WTC11 (cell line): ENCODE data around the gene SDE2.

Experiments used
- ATF1 ChIP-seq: sonication (generic); formaldehyde crosslinking; IDR thresholded peaks from 2 replicates; pipeline ENCODE4 v1.8.1; 2023; ENCODE audit warnings: mild to moderate bottlenecking, moderate library complexity, missing genetic modification reagents
- CREB1 ChIP-seq: sonication (generic); formaldehyde crosslinking; IDR thresholded peaks from 2 replicates; pipeline ENCODE4 v1.8.0; 2023; ENCODE audit warnings: mild to moderate bottlenecking, missing genetic modification reagents
- EMX1 ChIP-seq: fragments of 250-450 bp; sonication (Bioruptor Pico); IDR thresholded peaks from 2 replicates; pipeline ENCODE4 v1.8.0; 2021; ENCODE audit warnings: mild to moderate bottlenecking
- FOXJ3 ChIP-seq: sonication (generic); formaldehyde crosslinking; IDR thresholded peaks from 2 replicates; pipeline ENCODE4 v1.9.0; 2021; ENCODE audit warnings: missing genetic modification reagents, mild to moderate bottlenecking, borderline replicate concordance
- GABPB1 ChIP-seq: sonication (generic); formaldehyde crosslinking; IDR thresholded peaks from 2 replicates; pipeline ENCODE4 v1.8.1; 2023; ENCODE audit warnings: mild to moderate bottlenecking, missing genetic modification reagents
- JUN ChIP-seq: sonication (generic); formaldehyde crosslinking; IDR thresholded peaks from 2 replicates; pipeline ENCODE4 v1.8.0; 2023; ENCODE audit warnings: mild to moderate bottlenecking, missing genetic modification reagents
- NFE2L1 ChIP-seq: sonication (generic); formaldehyde crosslinking; IDR thresholded peaks from 2 replicates; pipeline ENCODE4 v1.8.1; 2023; ENCODE audit warnings: missing genetic modification reagents
- SP1 ChIP-seq: sonication (generic); formaldehyde crosslinking; conservative IDR thresholded peaks from 2 replicates; pipeline ENCODE4 v1.8.1; 2022; ENCODE audit warnings: missing genetic modification reagents
- ZNF671 ChIP-seq: fragments of 250-450 bp; sonication (Bioruptor Pico); IDR thresholded peaks from 2 replicates; pipeline ENCODE4 v1.8.0; 2021; ENCODE audit warnings: mild to moderate bottlenecking
- TF ChIP-seq, protein P1 (sequence below): fragments of 200-600 bp; IDR thresholded peaks from 2 replicates; pipeline ENCODE4 v1.8.0; 2022; ENCODE audit warnings: antibody characterized with exemption
- TF ChIP-seq, protein P2 (sequence below): sonication (generic); formaldehyde crosslinking; IDR thresholded peaks from 2 replicates; pipeline ENCODE4 v1.8.1; 2023; ENCODE audit warnings: mild to moderate bottlenecking, moderate library complexity, missing genetic modification reagents
- TF ChIP-seq, protein P3 (sequence below): sonication (generic); formaldehyde crosslinking; IDR thresholded peaks from 2 replicates; pipeline ENCODE4 v1.8.0; 2023; ENCODE audit warnings: mild to moderate bottlenecking, missing genetic modification reagents
- TF ChIP-seq, protein P4 (sequence below): sonication (generic); formaldehyde crosslinking; IDR thresholded peaks from 2 replicates; pipeline ENCODE4 v1.8.0; 2022; ENCODE audit warnings: mild to moderate bottlenecking, missing genetic modification reagents

DNA sequence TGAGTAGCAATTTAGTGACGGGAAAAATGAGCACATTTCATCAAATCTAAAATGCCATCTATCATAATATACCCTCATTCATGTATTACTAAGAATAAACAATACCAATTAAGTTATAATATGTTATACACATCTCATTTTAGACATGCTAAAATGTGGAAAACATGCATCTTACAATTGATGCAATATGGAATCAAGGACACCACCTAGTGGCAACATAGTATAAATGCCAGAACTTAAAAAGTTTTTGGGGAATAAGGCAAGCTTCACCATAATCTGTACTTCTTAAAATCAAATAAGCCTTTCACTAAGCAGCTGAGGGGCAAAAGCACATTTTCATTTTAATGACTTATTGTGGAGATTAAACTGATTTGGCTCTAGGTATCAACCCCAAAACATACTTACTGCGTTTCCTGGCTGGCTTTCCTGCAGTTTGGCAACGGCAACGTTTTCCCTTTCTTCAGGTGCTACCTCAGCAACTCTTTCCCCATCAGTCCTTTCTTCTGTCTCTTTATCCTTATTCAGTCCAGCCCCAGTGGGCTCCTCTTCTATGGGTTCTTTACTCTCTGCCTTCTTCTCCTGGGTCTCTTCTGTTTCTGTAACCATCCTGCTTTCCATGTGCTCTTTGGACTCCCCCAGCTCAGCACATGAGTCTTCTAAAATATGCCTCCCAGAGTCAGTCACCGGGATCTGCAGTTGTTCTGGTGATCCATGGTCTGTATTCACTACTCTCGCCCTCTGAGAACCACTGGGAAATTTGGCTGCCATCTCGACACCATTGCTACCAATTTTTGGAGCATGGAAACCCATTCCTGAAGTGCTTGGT lies 11.4 kb downstream of the SDE2 start:
- TF ChIP-seq, protein P1, sequence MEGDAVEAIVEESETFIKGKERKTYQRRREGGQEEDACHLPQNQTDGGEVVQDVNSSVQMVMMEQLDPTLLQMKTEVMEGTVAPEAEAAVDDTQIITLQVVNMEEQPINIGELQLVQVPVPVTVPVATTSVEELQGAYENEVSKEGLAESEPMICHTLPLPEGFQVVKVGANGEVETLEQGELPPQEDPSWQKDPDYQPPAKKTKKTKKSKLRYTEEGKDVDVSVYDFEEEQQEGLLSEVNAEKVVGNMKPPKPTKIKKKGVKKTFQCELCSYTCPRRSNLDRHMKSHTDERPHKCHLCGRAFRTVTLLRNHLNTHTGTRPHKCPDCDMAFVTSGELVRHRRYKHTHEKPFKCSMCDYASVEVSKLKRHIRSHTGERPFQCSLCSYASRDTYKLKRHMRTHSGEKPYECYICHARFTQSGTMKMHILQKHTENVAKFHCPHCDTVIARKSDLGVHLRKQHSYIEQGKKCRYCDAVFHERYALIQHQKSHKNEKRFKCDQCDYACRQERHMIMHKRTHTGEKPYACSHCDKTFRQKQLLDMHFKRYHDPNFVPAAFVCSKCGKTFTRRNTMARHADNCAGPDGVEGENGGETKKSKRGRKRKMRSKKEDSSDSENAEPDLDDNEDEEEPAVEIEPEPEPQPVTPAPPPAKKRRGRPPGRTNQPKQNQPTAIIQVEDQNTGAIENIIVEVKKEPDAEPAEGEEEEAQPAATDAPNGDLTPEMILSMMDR: peak; percentile 64
- TF ChIP-seq, protein P2, sequence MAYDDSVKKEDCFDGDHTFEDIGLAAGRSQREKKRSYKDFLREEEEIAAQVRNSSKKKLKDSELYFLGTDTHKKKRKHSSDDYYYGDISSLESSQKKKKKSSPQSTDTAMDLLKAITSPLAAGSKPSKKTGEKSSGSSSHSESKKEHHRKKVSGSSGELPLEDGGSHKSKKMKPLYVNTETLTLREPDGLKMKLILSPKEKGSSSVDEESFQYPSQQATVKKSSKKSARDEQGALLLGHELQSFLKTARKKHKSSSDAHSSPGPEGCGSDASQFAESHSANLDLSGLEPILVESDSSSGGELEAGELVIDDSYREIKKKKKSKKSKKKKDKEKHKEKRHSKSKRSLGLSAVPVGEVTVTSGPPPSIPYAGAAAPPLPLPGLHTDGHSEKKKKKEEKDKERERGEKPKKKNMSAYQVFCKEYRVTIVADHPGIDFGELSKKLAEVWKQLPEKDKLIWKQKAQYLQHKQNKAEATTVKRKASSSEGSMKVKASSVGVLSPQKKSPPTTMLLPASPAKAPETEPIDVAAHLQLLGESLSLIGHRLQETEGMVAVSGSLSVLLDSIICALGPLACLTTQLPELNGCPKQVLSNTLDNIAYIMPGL: no peak
- no peak for TF ChIP-seq JUN (CRISPR knock-in tag)
- TF ChIP-seq, protein P3, sequence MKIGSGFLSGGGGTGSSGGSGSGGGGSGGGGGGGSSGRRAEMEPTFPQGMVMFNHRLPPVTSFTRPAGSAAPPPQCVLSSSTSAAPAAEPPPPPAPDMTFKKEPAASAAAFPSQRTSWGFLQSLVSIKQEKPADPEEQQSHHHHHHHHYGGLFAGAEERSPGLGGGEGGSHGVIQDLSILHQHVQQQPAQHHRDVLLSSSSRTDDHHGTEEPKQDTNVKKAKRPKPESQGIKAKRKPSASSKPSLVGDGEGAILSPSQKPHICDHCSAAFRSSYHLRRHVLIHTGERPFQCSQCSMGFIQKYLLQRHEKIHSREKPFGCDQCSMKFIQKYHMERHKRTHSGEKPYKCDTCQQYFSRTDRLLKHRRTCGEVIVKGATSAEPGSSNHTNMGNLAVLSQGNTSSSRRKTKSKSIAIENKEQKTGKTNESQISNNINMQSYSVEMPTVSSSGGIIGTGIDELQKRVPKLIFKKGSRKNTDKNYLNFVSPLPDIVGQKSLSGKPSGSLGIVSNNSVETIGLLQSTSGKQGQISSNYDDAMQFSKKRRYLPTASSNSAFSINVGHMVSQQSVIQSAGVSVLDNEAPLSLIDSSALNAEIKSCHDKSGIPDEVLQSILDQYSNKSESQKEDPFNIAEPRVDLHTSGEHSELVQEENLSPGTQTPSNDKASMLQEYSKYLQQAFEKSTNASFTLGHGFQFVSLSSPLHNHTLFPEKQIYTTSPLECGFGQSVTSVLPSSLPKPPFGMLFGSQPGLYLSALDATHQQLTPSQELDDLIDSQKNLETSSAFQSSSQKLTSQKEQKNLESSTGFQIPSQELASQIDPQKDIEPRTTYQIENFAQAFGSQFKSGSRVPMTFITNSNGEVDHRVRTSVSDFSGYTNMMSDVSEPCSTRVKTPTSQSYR (CRISPR knock-in tag): no peak
- no peak for TF ChIP-seq EMX1 (CRISPR knock-in tag)
- TF ChIP-seq FOXJ3 (CRISPR knock-in tag): no peak
- TF ChIP-seq NFE2L1: no peak
- TF ChIP-seq SP1 (CRISPR knock-in tag): no peak
- TF ChIP-seq ZNF671 (CRISPR knock-in tag): no peak
- TF ChIP-seq, protein P4, sequence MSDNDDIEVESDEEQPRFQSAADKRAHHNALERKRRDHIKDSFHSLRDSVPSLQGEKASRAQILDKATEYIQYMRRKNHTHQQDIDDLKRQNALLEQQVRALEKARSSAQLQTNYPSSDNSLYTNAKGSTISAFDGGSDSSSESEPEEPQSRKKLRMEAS (CRISPR knock-in tag): no peak
- TF ChIP-seq CREB1 (CRISPR knock-in tag): no peak
- no peak for TF ChIP-seq ATF1 (CRISPR knock-in tag)
- no peak for TF ChIP-seq GABPB1
